Nucleus accumbens (tissue), 56 donors: ENCODE measurements around the gene AMIGO2.

Experiments
- DNase-seq, 56 donors: peaks; one replicate each; lab custom pipeline; 2025; lab: John Stamatoyannopoulos, UW

The AMIGO2 gene

DNA sequence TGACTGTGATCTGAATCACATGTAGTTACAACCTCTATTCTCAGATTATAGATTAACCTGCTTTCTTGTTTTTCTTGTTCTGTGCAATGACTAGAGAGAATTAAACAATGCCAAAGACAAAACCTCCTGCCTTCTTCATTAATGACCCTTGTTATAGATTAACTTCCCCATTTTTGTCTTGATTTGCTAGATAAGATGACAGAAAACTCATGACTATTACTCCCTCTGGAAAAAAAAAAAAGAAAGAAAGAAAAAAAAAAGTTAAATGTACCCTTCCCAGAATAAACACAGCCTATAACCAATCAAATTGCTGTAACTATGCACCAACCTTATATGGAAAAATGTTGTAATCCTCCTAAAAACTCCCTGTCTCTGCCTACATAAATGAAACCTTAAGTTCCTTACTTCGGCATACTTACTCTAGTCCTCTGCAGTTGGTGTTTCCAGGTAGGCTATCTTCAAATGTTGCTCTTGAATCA lies 41.5 kb downstream of the AMIGO2 start:
- no peak for DNase-seq

DNA sequence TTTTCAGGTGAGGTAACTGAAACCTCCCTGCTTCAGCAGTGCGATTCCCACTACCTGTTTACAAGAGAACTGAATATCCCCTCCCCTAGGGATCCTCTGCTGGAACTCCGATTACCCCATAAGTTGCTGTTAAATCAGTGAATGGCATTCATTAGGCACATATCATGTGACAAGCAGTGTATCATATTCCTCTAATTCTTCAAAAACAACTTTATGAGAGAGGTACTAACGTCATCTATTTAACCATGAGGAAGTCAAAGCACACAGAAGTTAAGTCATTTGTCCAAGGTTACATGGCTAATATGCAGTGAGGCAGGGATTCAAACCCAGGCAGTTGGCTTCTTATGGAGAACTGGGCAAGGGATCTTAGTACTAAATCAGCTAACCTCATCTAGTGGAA lies 44.3 kb downstream of the AMIGO2 start:
- no peak for DNase-seq

DNA sequence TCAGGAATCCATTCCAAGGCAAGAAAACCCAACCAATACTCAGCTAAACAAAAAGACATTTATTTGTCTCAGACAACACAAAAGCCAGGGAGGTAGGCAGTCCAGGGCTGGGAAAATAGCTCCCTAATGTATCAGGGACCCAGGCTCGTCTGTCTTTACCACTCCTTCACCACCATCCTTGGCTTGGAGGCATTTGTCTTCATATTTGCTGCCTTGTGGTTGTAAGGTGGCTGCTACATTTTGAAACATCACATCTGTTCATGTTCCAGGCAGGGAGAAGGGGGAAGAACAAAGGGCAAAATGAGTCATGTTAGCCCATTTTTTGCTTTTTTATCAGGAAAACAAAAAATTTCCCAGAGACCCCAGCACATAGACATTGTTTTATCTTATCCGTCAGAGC lies 45.1 kb downstream of the AMIGO2 start:
- no peak for DNase-seq

DNA sequence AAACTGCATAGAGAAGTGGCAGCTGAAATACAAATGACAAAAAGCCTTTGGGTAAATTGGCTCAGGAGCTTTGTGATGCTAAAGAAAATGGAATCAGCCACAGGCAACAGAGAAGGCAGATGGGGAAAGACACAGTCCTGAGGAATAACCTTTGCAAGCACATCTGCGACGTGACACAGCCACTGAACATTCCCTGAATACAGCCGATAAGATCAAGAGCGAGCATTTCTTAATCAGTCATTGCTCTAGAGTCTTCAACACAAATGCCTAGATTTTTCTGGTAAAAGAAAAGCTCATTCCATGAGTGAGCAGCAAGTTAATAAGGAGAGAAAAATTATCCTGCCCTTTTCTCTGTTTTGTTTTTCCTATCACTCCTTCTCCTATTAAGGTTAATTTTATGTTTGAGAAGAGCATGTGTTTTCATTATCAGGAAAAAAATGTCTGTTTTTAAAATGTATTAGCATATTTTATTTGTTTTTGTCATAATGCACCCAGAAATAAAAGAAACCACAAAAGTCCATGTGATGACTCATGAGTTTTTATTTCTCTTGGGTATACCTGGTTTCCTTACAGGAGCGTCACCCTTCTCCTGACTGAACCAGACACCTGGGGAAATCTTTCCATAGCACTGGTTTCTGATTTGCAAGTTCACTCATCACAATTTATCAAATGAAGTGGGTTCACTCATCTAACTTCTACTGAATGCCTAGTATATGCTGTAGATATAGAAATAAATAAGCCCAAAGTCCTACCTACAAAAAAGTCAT lies 45.8 kb downstream of the AMIGO2 start:
- DNase-seq = no peak

DNA sequence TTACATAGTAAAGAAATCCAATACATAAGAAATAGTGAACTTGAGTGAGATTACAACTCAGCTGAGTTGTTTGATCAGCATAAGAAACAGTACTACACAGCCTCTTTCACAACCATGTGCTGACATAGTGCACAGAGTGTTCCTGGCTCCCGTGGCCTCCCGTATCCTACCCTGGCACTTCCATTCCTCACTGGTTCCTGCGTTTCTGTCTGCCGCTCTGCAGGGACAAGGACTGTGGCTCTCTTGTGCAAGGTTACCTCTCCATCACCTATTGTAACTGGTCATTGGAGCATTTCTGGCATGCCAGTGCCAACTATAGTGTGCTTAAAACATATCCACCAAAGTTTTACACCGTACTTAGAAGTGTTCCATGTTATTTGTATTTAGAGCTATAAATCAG lies 46.7 kb downstream of the AMIGO2 start:
- DNase-seq = no peak

DNA sequence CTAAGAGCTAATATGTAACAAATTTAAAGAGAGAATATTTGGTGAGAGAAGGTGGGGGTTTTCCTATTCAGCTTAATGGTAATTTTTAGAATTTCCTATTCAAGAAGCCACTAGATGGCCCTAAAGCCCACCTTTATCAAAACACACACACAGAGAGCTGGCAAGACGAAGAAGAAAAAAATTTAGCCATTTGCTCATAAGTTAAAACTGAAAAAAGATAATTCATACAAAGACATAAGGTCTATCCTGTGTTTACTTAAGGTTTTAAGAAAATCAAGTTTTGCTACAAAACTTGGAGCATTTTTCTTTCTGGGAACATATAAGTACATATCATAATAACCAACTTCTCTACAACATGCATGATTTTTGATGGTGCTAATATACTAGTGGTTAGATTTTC lies 47.1 kb downstream of the AMIGO2 start:
- no peak for DNase-seq

DNA sequence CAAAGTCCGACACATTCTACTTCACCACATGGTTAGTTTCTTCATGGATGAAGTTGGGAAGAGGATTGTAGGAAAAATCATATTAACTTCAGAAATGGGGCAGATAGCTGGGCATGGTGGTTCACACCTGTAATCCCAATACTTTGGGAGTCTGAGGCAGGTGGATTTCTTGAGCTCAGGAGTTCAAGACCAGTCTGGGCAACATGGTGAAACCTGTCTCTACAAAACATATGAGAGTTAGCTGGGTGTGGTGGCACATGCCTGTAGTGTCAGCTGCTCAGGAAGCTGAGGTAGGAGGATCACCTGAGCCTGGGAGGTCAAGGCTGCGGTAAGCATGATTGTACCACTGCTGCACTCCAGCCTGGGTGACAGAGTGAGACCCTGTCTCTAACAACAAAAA lies 49.9 kb downstream of the AMIGO2 start:
- no peak for DNase-seq

DNA sequence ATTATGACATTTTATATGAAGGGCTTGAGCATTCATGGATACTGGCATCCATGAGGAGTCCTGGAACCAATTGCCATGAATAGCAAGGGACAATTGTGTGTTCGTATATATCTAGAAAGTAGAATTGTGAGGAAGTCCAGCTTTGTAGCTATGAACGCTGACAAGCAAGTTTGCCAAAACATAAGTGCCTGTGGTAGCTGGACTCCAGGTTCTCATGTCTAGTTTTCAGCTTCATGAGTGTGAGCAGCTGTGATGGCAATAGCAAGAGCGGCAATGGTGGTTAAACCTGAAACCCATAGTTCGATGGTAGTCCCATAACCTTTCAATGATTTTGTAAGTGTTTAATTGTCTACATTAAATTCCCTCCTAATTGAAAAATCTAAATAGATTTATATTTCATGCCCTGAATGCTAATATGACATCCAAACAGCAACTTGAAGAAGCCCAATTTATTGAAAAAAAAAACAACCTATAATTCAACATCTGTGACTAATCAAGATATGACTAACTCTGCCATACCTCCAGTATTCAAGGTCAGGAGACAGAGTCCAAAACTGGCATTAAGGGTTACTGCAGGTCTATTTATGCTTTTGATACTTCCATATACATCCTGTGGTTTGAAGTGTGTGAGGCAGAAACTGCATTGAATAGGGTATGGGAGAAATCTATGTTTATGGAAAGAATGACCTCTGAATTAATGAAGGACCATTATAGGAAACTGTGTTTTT lies 50.6 kb downstream of the AMIGO2 start:
- no peak for DNase-seq

DNA sequence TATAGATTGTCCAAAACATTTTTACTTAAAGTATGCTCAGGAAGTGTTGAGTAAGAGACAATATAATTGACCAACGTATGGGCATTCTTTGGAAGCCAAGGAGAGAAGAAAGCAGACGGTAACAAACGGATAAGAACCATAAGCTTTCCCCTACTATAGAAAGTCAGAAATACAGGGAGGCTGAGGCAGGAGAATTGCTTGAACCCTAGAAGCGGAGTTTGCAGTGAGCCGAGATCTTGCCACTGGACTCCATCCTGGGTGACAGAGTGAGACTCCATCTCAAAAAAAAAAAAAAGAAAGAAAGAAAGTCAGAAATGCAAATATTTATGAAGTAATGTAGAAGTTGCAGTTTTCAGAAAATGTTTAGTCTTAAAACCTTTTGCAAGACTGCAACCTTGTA lies 51.6 kb downstream of the AMIGO2 start:
- DNase-seq = no peak
